T-cell (primary cell): ENCODE data around the gene LRRC39. TPM values are rescaled to one million over a fixed set of nuclear protein-coding genes. Genes with fewer than 3 reads are reported as not detected.

Source experiments
- ATAC-seq, 4 experiments: fragments of 200-7000 bp in 3 of 4; fragments of 150-1000 bp in 1 of 4; cut with Tn5 transposase; replicated peaks in 1 of 4; 1 replicate in 3 of 4; 2 replicates in 1 of 4; pipeline ENCODE4 v1.10.0; 2021; ENCODE audit warnings: moderate library complexity in 3 of 4, mild to moderate bottlenecking in 2 of 4, moderate number of reproducible peaks in 1 of 4
- CTCF ChIA-PET, 2 donors: fragments of 300-600 bp; sonication (Branson Sonifier 250); formaldehyde crosslinking; loops; one replicate each; lab custom pipeline; 2022; ENCODE audit warnings: antibody characterized with exemption in 2 of 2; lab: Charles Lee
- POLR2A ChIA-PET, 2 donors: fragments of 300-600 bp; sonication (Branson Sonifier 250); formaldehyde crosslinking; loops; one replicate each; lab custom pipeline; 2022; ENCODE audit warnings: antibody characterized with exemption in 2 of 2; lab: Charles Lee
- DNase-seq, 35 experiments: peaks; one replicate each; pipeline versions ENCODE4 v3.0.0 to v3.0.0-alpha.2; 2013 to 2023
- H3K27ac ChIP-seq: one replicate; pipeline ENCODE4 v1.5.1; 2013; ENCODE audit warnings: low read length
- H3K27me3 ChIP-seq, 2 experiments: replicated peaks in 1 of 2; 1 replicate in 1 of 2; 2 replicates in 1 of 2; pipeline versions ENCODE4 v1.6.1 to v1.7.0; 2013; ENCODE audit warnings: low read length in 1 of 2, mixed read lengths in 1 of 2; ENCODE audit not compliant: control insufficient read depth in 2 of 2, insufficient read depth in 2 of 2; ENCODE audit errors: extremely low read depth in 1 of 2
- H3K36me3 ChIP-seq, 2 donors: 1 replicate in 1 of 2; 2 replicates in 1 of 2; pipeline versions ENCODE4 v1.6.1 to v1.7.0; 2013; ENCODE audit warnings: low read length in 1 of 2; ENCODE audit not compliant: control insufficient read depth in 2 of 2, insufficient read depth in 1 of 2; ENCODE audit errors: extremely low read depth in 1 of 2
- H3K4me1 ChIP-seq, 2 experiments: 1 replicate in 1 of 2; 2 replicates in 1 of 2; pipeline versions ENCODE4 v1.6.1 to v1.7.0; 2013; ENCODE audit warnings: low read length in 2 of 2, mixed read lengths in 1 of 2; ENCODE audit not compliant: insufficient read depth in 2 of 2, control insufficient read depth in 1 of 2; ENCODE audit errors: extremely low read depth in 1 of 2
- H3K4me3 ChIP-seq, 2 donors: 1 replicate in 1 of 2; 2 replicates in 1 of 2; pipeline versions ENCODE4 v1.5.1 to v1.7.0; 2013; ENCODE audit warnings: mild to moderate bottlenecking in 2 of 2, low read length in 1 of 2, moderate library complexity in 1 of 2; ENCODE audit not compliant: control insufficient read depth in 1 of 2; ENCODE audit errors: extremely low read depth in 1 of 2
- H3K9me3 ChIP-seq: 2 replicates; pipeline ENCODE4 v1.7.0; 2013
- H3K27ac Mint-ChIP-seq, 2 donors: one replicate each; pipeline ENCODE4 v1.8.0; 2020 to 2021; ENCODE audit warnings: mild to moderate bottlenecking in 2 of 2, mixed read lengths in 2 of 2
- H3K27me3 Mint-ChIP-seq, 2 donors: one replicate each; pipeline ENCODE4 v1.8.0; 2021 to 2022; ENCODE audit warnings: mixed read lengths in 2 of 2
- H3K36me3 Mint-ChIP-seq: one replicate; pipeline ENCODE4 v1.8.0; 2021; ENCODE audit warnings: mixed read lengths
- H3K4me1 Mint-ChIP-seq, 3 donors: one replicate each; pipeline ENCODE4 v1.8.0; 2020 to 2022; ENCODE audit warnings: mixed read lengths in 3 of 3, mild to moderate bottlenecking in 1 of 3
- H3K4me3 Mint-ChIP-seq, 3 donors: one replicate each; pipeline ENCODE4 v1.8.0; 2020 to 2022; ENCODE audit warnings: mild to moderate bottlenecking in 3 of 3, mixed read lengths in 3 of 3, moderate library complexity in 3 of 3
- H3K9me3 Mint-ChIP-seq, 3 donors: one replicate each; pipeline ENCODE4 v1.8.0; 2020 to 2022; ENCODE audit warnings: mixed read lengths in 3 of 3
- WGBS: methylation state at CpG from one replicate; pipeline ENCODE4 v1.1.5; 2013; ENCODE audit warnings: missing lambda C conversion rate; ENCODE audit not compliant: insufficient coverage; 5-methylcytosine and 5-hydroxymethylcytosine counted together
- total RNA-seq, 35 experiments: library from RNA in 6 of 35; stranded (reverse) in 6 of 35; fragments of 120-200 nt in 1 of 35; gene quantifications; one replicate each; pipeline versions ENCODE4 v1.2.1 to v1.2.4 and lab custom pipeline; 2013 to 2026

The LRRC39 gene
- total RNA-seq, 5 donors from 2014 or later (not counting 1 experiment from before 2014, with no cell fraction given) = 1.1 to 1.5 (median 1.3) TPM

GRCh38 chr1:100122177-100122576 is 55.9 kb downstream of the LRRC39 start:
- no peaks in the 10 kb centered on the region for H3K4me1 Mint-ChIP-seq
- H3K27me3 Mint-ChIP-seq = no peaks in the 10 kb centered on the region
- ChIA-PET POLR2A (interaction anchor here in 1 of 2 donors (0.6 kb wide), 1 partner anchor 416 kb away, joined by 3 read pairs; the partner anchor contains the start of gene GPR88), CTCF (no interaction called here)
- H3K4me3 ChIP-seq = no peak overlapping the region
- H3K27me3 ChIP-seq = no peaks in the 10 kb centered on the region
- no peak overlapping the region for H3K27ac ChIP-seq
- peaks cover 6 to 8% of the 10 kb centered on the region in 2 donors for H3K36me3 ChIP-seq
- ATAC-seq (no peak), DNase-seq (no peak)
- no CpG with 5 or more reads among the region's 1 CpG for WGBS
- peaks cover 23% of the 10 kb centered on the region for H3K36me3 Mint-ChIP-seq
- no peaks in the 10 kb centered on the region for H3K9me3 Mint-ChIP-seq
- H3K4me1 ChIP-seq = no peaks in the 10 kb centered on the region
- no peak overlapping the region for H3K27ac Mint-ChIP-seq
- H3K9me3 ChIP-seq = no peaks in the 10 kb centered on the region
- no peak overlapping the region for H3K4me3 Mint-ChIP-seq

- Mint-ChIP-seq H3K27ac (no peak overlapping the region), H3K9me3 (no peaks in the 10 kb centered on the region), H3K27me3 (no peaks in the 10 kb centered on the region), H3K4me1 (no peaks in the 10 kb centered on the region), H3K4me3 (no peak overlapping the region), H3K36me3 (peaks cover 24% of the 10 kb centered on the region)
- CTCF ChIA-PET = no interaction called here
- Histone ChIP-seq H3K4me3 (no peak overlapping the region), H3K9me3 (no peaks in the 10 kb centered on the region), H3K36me3 (peaks cover 4 to 6% of the 10 kb centered on the region in 2 donors), H3K27me3 (no peaks in the 10 kb centered on the region), H3K4me1 (no peaks in the 10 kb centered on the region), H3K27ac (no peak overlapping the region)
- DNase-seq (no peak), ATAC-seq (no peak)
- POLR2A ChIA-PET = no interaction called here
- no CpG with 5 or more reads among the region's 4 CpGs for WGBS
Measured at GRCh38 chr1:100115524-100115923, 62.5 kb downstream of the LRRC39 start.

- no peak overlapping the region for H3K27ac Mint-ChIP-seq
- H3K9me3 Mint-ChIP-seq = no peaks in the 10 kb centered on the region
- H3K4me1 ChIP-seq = peaks cover 0 to 5% of the 10 kb centered on the region in 2 experiments
- peaks cover 5 to 7% (median 5%) of the 10 kb centered on the region in 3 donors for H3K4me1 Mint-ChIP-seq
- no peak overlapping the region for H3K27ac ChIP-seq
- H3K27me3 ChIP-seq = no peaks in the 10 kb centered on the region
- H3K27me3 Mint-ChIP-seq = no peaks in the 10 kb centered on the region
- H3K4me3 ChIP-seq = no peak overlapping the region
- H3K36me3 ChIP-seq = peaks cover 0 to 11% of the 10 kb centered on the region in 2 donors
- ATAC-seq = no peak
- CTCF ChIA-PET = no interaction called here
- no peak overlapping the region for H3K4me3 Mint-ChIP-seq
- no peak for DNase-seq
- POLR2A ChIA-PET = interaction anchor here in 1 of 2 donors (0.8 kb wide), 1 partner anchor 1298 kb away, joined by 5 read pairs; no protein-coding TSS in a partner anchor
- H3K36me3 Mint-ChIP-seq = peaks cover 22% of the 10 kb centered on the region
- H3K9me3 ChIP-seq = no peaks in the 10 kb centered on the region
Measured at GRCh38 chr1:100109554-100110066, 68.4 kb downstream of the LRRC39 start.

- DNase-seq (no peak), ATAC-seq (no peak)
- H3K9me3 Mint-ChIP-seq = no peaks in the 10 kb centered on the region
- Histone ChIP-seq H3K27me3 (no peaks in the 10 kb centered on the region), H3K4me3 (no peak overlapping the region), H3K27ac (no peak overlapping the region), H3K4me1 (peaks cover 0 to 5% of the 10 kb centered on the region in 2 experiments), H3K36me3 (peaks cover 0 to 25% of the 10 kb centered on the region in 2 donors), H3K9me3 (no peaks in the 10 kb centered on the region)
- ChIA-PET POLR2A (interaction anchor here in 1 of 2 donors (0.8 kb wide), 1 partner anchor 26 kb away, joined by 6 read pairs; no protein-coding TSS in a partner anchor), CTCF (interaction anchor here in 1 of 2 donors (0.6 kb wide), 1 partner anchor 1333 kb away, joined by 3 read pairs; no protein-coding TSS in a partner anchor)
- no peak overlapping the region for H3K27ac Mint-ChIP-seq
- WGBS = no CpG with 5 or more reads among the region's 4 CpGs
- peaks cover 27% of the 10 kb centered on the region for H3K36me3 Mint-ChIP-seq
- no peaks in the 10 kb centered on the region for H3K27me3 Mint-ChIP-seq
- H3K4me1 Mint-ChIP-seq = peaks cover 5 to 7% (median 5%) of the 10 kb centered on the region in 3 donors
- no peak overlapping the region for H3K4me3 Mint-ChIP-seq
Measured at GRCh38 chr1:100107696-100108095, 70.4 kb downstream of the LRRC39 start.

GRCh38 chr1:100101564-100101963 is 76.5 kb downstream of the LRRC39 start:
- Histone ChIP-seq H3K27me3 (no peaks in the 10 kb centered on the region), H3K4me1 (no peaks in the 10 kb centered on the region), H3K27ac (no peak overlapping the region), H3K4me3 (no peak overlapping the region), H3K36me3 (peaks cover 0 to 35% of the 10 kb centered on the region in 2 donors), H3K9me3 (no peaks in the 10 kb centered on the region)
- ChIA-PET POLR2A (no interaction called here), CTCF (no interaction called here)
- no peak for DNase-seq
- no peaks in the 10 kb centered on the region for H3K9me3 Mint-ChIP-seq
- no peaks in the 10 kb centered on the region for H3K27me3 Mint-ChIP-seq
- H3K4me1 Mint-ChIP-seq = no peaks in the 10 kb centered on the region
- 100% methylated on average over 1 of the region's 2 CpGs for WGBS
- no peak overlapping the region for H3K4me3 Mint-ChIP-seq
- no peak for ATAC-seq
- no peak overlapping the region for H3K27ac Mint-ChIP-seq
- peaks cover 32% of the 10 kb centered on the region for H3K36me3 Mint-ChIP-seq

GRCh38 chr1:100100202-100100601 is 77.9 kb downstream of the LRRC39 start:
- Histone ChIP-seq H3K27me3 (no peaks in the 10 kb centered on the region), H3K4me3 (no peak overlapping the region)
- POLR2A ChIA-PET = no interaction called here

More at GRCh38 chr1:100100202-100100601, 77.9 kb downstream of the LRRC39 start:
- no peak for ATAC-seq
- H3K36me3 Mint-ChIP-seq = peaks cover 35% of the 10 kb centered on the region
- H3K36me3 ChIP-seq = peaks cover 0 to 29% of the 10 kb centered on the region in 2 donors
- H3K9me3 Mint-ChIP-seq = no peaks in the 10 kb centered on the region
- WGBS = no CpG with 5 or more reads among the region's 1 CpG
- H3K27me3 Mint-ChIP-seq = no peaks in the 10 kb centered on the region
- no peak for DNase-seq
- H3K27ac Mint-ChIP-seq = no peak overlapping the region
- H3K27ac ChIP-seq = no peak overlapping the region
- CTCF ChIA-PET = no interaction called here
- no peaks in the 10 kb centered on the region for H3K4me1 ChIP-seq
- no peaks in the 10 kb centered on the region for H3K4me1 Mint-ChIP-seq
- H3K4me3 Mint-ChIP-seq = no peak overlapping the region
- no peaks in the 10 kb centered on the region for H3K9me3 ChIP-seq
